HG02623 (cell line): ENCODE data around the gene PAX9.

Experiments used
- ATAC-seq: cut with Tn5 transposase; IDR thresholded peaks from one replicate; pipeline ENCODE4 v1.9.1; 2021; ENCODE audit warnings: moderate library complexity; ENCODE audit not compliant: unreplicated experiment

PAX9 gene

DNA sequence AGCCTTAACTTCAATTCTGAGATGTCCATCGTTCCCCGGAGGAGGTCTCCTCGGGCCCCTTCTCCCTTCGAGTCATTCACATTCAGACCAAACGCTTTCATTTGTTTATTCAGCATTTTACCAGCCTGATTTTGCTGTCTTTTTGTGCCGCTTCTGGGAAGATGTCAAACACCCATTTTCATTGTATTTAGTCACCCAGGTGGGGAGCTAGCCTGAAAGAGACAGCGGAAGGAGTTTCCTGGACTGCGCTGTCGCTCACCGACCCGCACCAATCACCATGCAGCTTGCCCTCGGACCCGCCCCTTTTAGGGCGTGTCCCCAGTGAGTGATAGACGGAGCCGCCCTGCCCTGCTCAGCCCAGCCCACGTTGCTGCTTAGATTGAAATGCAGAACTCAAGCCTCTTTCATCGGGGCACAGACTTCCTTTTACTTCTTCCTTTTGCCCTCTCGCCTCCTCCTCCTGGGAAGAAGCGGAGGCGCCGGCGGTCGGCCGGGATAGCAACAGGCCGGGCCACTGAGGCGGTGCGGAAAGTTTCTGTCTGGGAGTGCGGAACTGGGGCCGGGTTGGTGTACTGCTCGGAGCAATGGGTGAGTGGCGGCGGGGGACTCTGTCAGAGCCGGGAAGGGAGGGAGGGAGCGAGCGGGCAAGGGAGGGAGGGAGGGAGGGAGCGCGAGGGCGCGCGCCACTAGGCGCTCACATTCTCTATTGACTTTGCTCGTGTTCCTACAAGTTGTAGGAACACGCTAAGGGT, at the start of gene PAX9:
TSS of gene PAX9 (plus strand) at position 355 of the 752 bp plus-strand sequence. CDS start at position 585, 230 bp downstream.
- no peak for ATAC-seq

GRCh38 chr14:36617824-36618223, 43.8 kb upstream of the PAX9 start:
- no peak for ATAC-seq

- no peak for ATAC-seq
Observed at GRCh38 chr14:36618641-36619040, 43.0 kb upstream of the PAX9 start.

DNA sequence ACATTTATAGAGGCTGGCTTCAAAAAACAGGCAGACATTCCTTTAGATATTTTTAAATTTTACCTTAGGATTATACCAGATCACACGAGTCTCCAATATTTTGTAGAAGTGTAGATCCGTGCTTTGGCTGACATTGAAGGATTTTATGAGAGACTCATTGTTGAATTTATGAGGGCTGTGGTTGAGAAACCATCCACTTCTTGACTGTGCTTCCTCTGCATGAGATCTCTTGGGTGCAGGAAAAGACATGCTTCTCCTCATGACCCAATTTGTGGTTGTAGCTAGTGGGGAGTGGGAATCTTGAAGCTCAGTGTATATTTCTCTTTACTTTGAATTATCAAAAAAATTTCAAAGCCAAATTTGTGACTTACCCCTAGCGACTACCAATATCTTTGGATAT, 42.5 kb upstream of the PAX9 start:
- no peak for ATAC-seq

DNA sequence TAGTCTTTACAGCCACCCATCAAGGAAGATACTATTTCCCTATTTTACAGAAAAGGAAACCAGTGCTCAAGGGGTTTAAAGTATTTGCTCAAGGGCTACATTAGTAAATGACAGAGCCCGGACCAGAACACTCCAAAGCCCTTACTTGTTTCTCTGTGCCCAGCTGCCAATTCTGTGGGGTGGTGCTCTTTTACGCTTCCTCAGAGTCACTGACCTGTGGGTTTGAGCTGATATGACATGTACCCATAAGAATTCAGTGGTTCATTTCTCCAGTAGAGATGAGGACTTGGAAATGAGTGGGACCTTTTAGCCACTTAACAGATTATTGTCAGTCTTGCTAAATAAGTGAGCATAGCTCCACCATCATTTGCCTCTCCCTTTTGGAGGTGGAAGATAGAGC, 41.8 kb upstream of the PAX9 start:
- no peak for ATAC-seq

DNA sequence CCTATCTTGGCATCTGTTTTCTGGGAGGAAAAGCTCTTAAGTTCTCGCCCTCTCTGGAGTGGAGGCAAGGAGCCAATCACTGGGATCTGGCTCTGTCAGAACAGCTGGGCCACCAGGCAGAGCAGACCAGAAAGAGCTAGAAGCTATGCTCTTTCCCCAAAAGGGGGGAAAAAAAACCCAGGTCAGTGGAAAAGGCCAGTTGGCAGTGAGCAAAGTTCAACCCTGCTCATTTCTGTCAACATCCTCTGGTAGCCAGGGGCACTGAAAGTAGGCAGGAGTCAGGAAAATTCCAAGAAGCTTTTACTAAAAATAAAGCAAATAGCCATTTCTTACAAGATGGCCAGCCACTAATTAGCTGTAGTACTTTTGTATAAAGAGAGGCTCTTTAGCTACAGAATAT, 36.6 kb upstream of the PAX9 start:
- no peak for ATAC-seq

DNA sequence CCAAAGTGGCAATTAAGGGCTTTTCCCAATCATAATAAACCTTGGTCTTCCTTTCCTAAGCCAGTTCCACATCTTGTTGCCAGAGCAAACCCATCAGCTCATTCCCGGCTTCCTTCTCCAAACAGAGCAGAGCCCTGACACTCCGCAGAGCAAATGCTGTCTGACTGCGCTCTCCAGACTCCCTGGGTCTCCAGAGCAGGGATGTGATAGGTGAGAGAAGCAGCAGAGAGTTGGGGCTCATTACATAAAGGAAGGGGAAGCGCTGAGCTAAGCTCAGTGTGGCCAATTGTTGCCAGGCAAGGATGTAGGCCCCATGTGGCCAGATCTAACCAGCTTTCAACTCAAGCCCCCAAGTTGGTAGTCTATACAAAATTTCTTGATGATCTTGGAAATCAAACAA, 36.2 kb upstream of the PAX9 start:
- no peak for ATAC-seq

GRCh38 chr14:36626151-36626550, 35.5 kb upstream of the PAX9 start:
- no peak for ATAC-seq

DNA sequence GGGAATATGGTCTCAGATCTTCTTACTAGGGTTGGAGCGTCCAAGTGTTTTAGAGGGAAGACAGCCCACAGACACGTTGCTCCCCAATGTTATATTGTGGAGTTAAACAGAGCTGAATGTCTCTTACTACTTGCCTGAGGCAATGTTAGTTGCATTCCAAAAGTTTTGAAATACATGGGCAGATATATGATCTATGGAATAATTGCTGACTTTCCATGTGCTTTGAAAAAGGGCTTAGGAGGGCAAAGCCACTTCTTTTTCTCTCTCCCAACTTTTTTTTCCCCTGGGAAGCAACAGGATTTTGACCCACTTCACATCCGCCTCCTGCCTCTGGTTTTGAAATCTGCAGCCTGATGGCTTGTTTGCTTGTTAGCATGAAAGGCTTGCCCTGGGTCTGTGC, 33.7 kb upstream of the PAX9 start:
- ATAC-seq = no peak

DNA sequence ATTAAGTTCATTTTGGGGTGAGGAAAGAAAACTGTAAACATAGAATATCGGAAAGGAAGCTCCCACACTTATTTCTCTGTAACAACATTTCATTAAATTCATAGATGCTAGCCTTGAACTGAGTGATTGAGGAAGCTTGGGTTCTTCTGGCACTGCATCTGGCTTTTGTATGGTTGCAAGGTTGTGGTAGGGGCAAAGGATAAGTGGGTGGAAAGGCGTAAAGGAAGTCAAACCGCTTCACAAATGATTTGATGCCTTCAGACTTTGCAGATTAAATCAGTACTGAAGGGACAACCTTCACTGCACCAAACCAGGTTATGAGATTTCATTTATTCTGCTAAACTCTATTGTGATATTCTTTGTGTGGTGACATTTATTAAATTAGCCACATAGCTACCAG, 28.1 kb upstream of the PAX9 start:
- ATAC-seq = no peak

GRCh38 chr14:36646664-36647416, 14.8 kb upstream of the PAX9 start:
- ATAC-seq = no peak

DNA sequence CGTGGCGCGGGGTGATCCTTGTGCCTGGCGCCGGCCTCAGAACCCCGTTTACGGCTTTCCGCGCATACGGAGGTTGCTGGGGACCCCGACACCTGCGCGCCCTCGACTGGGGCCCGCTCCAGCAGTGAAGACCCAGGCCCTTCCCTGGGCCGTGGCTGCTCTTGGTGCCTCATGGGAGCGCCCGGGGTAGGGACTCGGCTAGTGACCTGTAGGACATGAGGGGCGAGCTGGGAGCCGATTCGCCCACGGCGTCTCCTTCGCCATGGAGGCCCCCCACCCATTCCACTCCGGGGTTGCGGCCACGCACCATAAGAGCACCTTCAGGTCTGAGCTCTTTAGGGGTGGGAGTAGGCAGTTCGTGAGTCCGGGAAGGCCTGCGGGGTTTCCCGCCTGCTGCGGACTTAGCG, 14.2 kb upstream of the PAX9 start:
- ATAC-seq = no peak

DNA sequence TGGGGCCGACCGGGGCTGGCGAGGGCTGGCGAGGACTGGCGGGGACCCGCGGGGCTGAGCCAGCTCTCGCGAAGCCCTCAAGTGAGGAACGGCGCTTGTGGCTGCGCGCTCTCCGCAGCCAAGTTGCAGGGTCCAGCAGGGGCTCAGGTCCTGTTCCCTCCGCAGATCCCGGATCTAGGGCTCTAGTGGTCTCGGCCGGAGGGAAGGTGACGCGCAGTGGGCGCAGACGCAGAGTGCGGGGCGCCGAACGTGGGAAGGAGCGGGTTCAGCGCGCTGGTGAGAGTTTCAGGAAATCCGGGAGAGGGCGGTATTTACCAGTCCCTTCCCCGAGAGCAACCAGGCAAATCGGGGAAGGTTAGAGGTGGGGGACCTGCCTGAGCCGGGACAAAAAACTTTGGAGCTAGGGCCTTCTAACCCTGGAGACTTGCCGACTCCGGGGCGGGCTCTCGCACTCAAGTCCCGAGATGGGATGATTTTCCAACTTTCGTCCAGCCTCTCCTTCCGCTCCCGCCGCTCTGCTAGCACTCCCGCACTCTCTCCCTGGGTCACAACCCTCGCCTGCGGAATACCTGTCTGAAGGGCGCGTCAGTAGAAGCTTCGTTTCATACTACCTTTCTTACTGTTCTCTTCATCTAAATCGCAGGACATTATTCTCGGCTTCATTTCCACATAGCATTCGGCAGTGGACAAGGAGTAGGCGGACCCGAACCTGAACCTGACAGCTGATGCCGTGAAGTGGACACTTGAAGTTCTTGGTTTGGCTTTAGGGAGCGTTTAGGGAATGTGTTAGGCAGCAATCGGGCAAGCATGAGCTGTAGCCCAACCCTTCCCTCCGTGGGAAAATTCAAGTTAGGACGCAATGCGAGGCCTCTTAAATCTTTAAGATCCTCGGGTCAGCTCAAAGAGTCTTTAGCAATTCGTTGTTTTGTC, 13.6 kb upstream of the PAX9 start:
- no peak for ATAC-seq

DNA sequence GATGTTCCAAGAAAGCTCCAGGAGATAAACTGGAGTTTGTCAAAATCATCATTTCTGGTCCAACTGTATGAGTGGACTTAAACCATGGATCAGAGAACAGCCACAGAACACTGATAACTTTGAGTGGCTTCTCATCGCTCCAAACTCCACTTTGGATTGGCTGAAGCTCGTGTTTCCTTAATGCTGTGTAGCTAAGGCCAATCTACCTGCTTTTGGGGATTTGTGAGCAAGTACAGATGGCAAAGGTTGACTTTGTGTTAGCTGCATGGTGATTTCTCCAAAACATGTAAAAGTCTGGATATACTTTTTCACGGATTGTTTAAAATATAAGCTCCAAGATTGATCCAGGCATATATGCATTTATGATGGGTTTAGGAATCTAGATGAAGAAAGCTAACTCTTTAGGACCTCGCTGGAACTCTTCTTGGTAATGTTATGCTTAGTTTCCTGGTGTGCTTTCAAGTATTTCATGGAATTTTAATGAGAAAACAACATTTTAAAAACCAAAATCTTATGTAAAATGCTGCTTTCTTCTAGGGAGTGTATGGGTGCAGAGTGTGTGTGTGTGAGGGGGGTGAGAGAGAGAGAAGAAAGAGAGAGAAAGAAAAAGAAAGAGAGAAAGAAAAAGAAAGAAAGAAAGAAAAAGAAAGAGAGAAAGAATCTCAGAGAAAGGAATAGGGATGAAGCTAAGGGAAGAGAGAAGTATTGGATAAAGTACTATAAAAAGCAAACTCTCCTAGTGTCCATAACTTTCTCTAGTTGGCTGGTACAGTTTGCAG, 11.6 kb upstream of the PAX9 start:
- ATAC-seq = no peak

DNA sequence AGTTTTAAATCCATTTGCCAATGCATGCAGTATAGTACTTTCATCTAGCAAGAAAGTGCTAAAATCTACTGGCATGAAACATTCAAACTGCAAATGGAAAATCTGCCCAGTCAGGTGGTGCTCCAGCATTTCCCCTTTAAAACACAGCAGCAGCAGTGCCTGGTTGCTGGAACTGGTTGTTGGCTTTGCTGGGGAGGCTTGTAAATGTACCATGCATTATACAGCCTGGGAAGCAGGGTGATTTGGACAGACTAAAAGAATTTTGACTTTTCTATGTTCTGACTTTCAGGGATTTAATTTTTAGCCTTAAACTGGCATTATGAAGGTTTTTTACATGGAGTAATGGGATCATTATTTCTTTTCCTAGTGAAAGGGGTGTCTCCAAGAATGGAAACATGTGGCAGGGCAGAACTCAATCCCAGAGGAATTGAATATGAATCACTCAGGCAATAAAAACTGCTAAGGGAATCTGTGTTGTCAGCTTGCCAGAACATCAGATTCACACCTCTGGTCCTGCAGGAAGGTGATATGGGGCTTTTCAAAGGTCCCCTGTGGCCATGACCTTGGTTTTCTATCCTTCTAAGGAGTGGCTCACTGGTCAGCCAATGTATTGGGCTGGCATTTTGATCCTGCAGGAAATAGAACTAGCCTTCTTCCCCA, 9.0 kb upstream of the PAX9 start:
- no peak for ATAC-seq

DNA sequence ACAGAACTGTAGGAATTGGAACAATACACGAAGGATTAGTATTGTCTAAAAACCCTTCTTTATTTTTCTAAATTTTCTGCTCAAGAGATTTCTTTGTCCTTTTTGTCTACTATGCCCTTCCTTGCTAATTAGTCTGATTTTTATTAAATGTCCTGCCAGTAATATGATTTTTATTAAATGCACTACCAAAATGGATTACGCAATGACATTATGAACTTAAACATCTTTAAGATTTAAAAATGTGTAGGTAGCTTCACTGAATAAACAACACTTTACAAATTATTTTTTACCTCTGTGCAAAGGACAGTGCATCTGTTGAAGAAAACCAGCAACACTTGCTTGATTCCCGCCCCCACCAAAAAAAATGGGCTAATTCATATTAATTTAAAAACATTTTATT, 8.2 kb upstream of the PAX9 start:
- ATAC-seq = no peak

DNA sequence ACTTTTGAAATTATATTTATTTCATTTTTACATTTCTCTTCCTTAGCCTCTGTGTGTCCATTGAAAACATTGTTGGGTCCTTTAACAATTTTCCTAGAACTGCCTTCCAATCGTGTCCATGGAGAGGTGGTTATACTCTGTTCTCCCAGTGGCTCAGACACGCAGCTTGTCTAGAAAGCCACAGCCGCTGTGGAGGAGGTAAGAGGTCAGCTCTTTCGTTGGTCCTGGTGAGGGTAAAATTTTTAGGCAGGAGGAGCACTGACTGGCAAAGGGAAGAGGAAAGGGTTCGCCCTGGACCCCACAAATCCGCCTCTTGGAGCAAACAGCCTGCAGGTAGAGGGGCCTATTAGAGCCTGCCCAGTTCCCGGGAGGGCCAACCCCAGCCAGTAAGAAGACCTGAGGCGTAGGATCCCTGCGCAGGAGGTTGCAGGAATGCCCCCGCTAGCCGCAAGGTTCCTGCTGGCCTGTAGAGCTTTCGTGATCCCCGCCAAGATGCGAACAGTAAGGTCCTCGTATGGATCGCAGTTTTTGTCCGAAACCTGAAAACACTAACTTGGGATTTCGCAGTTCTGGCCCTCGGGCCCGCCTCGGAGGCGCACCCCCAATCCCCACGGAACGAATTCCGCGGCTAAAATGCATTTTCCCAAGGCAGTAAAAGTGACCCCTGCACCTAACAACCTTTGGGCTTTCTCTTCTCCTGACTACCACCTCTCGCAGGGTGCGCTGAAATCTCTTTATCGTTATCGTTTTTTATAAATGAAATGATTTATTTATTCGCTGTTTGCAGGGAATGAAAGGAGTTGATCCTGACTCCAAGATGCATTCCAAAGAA, 7.5 kb upstream of the PAX9 start:
- ATAC-seq = no peak

GRCh38 chr14:36654794-36655381, 6.8 kb upstream of the PAX9 start:
- ATAC-seq = no peak

DNA sequence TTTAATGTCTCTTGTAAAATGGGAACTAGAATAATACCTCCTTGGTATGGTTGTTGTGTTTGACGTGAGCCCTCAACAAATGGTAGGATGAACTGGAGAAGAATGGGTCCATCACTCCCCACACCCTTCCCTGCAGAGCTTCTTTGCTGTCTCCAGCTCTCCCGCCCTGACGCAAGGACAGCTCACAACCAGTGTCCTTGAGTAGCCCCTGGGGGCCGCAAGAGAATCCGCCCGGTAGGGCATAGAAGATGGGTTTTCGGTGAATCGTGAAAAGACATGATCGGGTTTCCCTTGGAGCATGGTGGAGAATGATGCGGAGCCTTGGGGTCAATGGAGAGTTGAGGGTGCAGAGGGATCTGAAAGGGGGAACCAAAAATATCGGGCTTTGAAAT, 6.1 kb upstream of the PAX9 start:
- no peak for ATAC-seq
